Liver (tissue), 3 donors: ENCODE data around the gene ACTC1.

ENCODE experiments used
- ATF3 ChIP-seq: IDR thresholded peaks from 2 replicates; pipeline ENCODE4 v1.6.1; 2016; ENCODE audit warnings: antibody characterized with exemption
- CTCF ChIP-seq: fragments of 150-350 bp; IDR thresholded peaks from 2 replicates; pipeline ENCODE4 v1.5.1; 2017; ENCODE audit warnings: improper control_type of control experiment, low read depth, low read length; ENCODE audit not compliant: missing input control
- EGR1 ChIP-seq, 2 donors: IDR thresholded peaks; 2 replicates each; pipeline ENCODE4 v1.6.1; 2016 to 2018; ENCODE audit warnings: antibody characterized with exemption in 2 of 2, low read depth in 2 of 2
- FOXA1 ChIP-seq: IDR thresholded peaks from 2 replicates; pipeline ENCODE4 v1.6.1; 2016; ENCODE audit warnings: antibody characterized with exemption
- GABPA ChIP-seq, 2 donors: IDR thresholded peaks in 1 of 2; conservative IDR thresholded peaks in 1 of 2; 2 replicates each; pipeline ENCODE4 v1.6.1; 2016; ENCODE audit warnings: antibody characterized with exemption in 2 of 2, mild to moderate bottlenecking in 1 of 2, moderate library complexity in 1 of 2
- MAX ChIP-seq: IDR thresholded peaks from 2 replicates; pipeline ENCODE4 v1.6.1; 2016; ENCODE audit warnings: antibody characterized with exemption
- NR2F2 ChIP-seq: IDR thresholded peaks from 2 replicates; pipeline ENCODE4 v1.6.1; 2016; ENCODE audit warnings: antibody characterized with exemption
- RAD21 ChIP-seq, 2 donors: IDR thresholded peaks; 2 replicates each; pipeline ENCODE4 v1.6.1; 2016; ENCODE audit warnings: antibody characterized with exemption in 2 of 2, mild to moderate bottlenecking in 2 of 2
- REST ChIP-seq: IDR thresholded peaks from 2 replicates; pipeline ENCODE4 v1.6.1; 2016; ENCODE audit warnings: antibody characterized with exemption, mild to moderate bottlenecking
- RXRA ChIP-seq, 2 donors: IDR thresholded peaks; 2 replicates each; pipeline ENCODE4 v1.6.1; 2017 to 2018; ENCODE audit warnings: antibody characterized with exemption in 2 of 2, mild to moderate bottlenecking in 1 of 2
- SP1 ChIP-seq: IDR thresholded peaks from 2 replicates; pipeline ENCODE4 v1.6.1; 2018; ENCODE audit warnings: antibody characterized with exemption, mild to moderate bottlenecking
- TAF1 ChIP-seq: conservative IDR thresholded peaks from 2 replicates; pipeline ENCODE4 v1.6.1; 2016; ENCODE audit warnings: antibody characterized with exemption, mild to moderate bottlenecking
- YY1 ChIP-seq: IDR thresholded peaks from 2 replicates; pipeline ENCODE4 v1.6.1; 2016; ENCODE audit warnings: antibody characterized with exemption, mild to moderate bottlenecking
- ZBTB33 ChIP-seq: IDR thresholded peaks from 2 replicates; pipeline ENCODE4 v1.6.1; 2016; ENCODE audit warnings: antibody characterized with exemption
- donor health status: healthy.
- donor health status: healthy.

GRCh38 chr15:34796847-34797435, 1.6 kb upstream of the ACTC1 start:
- TF ChIP-seq TAF1 (no peak), GABPA (IDR thresholded peaks at IDR 0.05 in 1 of 2, conservative IDR thresholded peaks at IDR 0.05 in 1 of 2) (no peak), YY1 (no peak), MAX (no peak), CTCF (no peak), REST (no peak), ATF3 (no peak), ZBTB33 (no peak), EGR1 (IDR thresholded peaks at IDR 0.05; ENCODE audit: low read depth in 2 of 2) (no peak), SP1 (no peak), FOXA1 (no peak), RAD21 (IDR thresholded peaks at IDR 0.05) (no peak), NR2F2 (no peak), RXRA (IDR thresholded peaks at IDR 0.05) (no peak)
